GM21619 (cell line): Measurements from ENCODE around the gene CENPF.

ENCODE experiments used
- ATAC-seq: cut with Tn5 transposase; IDR thresholded peaks from one replicate; pipeline ENCODE4 v1.9.1; 2021; ENCODE audit not compliant: unreplicated experiment

CENPF gene

DNA sequence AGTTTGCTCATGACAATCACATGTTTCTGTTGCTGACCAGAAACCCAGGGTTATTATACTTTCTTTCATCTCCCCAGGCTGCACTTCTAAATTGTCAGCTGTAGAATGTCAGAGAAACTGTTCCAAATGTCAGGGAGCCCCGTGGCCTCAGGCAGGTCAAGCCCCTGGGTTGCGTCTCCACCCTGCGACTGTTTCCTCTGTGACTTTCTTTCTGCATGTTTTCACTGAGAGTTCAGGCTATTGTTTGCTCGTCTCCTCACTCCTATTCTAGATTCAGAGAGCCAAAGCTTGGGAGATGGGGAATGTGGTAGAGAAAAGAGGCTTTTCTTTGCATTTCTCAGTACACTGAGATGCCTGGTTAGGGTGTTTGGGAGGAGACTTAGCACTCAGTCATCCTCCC, 97.4 kb downstream of the CENPF start:
- ATAC-seq, result no peak

DNA sequence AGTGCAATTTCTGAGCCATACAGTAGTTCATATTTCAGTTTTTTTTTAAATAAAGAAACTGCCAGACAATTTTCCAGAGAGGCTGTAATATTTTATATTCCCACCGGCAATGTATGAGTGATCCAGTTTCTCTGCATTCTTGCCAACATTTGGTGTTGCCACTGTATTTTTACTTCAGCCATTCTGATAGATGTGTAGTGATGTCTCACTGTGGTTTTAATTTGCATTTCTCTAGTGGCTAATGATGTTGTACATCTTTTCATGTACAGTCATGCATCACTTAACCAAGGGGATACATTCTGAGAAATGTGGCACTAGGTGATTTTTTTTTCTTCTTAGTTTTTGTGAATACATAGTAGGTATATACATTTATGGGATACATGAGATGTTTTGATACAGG, 99.6 kb downstream of the CENPF start:
- no peak for ATAC-seq

DNA sequence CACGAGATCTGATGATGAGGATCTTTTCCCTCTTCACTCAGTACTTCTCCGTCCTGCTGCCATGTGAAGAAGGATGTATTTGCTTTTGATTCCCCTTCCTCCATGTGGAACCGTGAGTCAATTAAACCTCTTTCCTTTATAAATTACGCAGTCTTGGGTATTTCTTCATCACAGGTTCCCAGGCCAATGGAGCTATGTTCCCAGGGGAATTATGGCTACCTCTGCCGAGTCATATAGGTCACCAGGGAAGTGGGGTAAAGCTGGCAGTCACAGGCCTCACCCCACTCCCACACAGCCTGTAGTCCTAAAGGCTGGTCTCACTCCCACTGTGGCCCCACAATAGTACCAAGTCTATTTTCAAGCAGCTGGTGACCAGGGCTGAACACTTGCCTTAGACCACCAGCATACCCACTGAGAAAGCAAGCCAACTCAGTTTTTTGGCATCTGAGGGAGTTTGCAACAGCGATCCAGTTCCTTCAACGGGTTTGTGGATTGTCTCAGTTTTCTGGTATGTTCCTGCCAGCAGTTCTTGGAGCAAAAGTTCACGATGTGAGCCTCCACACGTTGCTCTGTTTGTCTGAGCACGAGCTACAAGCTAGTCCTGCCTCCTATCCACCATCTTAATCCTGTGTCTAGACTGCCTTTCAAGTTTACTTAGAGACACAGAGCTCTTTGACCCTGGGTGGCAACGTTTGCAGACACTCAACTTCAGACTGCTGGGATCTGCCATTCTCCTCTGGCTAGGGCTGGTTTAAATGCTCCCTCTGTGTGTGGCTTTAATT, 104.5 kb downstream of the CENPF start:
- ATAC-seq, result no peak

DNA sequence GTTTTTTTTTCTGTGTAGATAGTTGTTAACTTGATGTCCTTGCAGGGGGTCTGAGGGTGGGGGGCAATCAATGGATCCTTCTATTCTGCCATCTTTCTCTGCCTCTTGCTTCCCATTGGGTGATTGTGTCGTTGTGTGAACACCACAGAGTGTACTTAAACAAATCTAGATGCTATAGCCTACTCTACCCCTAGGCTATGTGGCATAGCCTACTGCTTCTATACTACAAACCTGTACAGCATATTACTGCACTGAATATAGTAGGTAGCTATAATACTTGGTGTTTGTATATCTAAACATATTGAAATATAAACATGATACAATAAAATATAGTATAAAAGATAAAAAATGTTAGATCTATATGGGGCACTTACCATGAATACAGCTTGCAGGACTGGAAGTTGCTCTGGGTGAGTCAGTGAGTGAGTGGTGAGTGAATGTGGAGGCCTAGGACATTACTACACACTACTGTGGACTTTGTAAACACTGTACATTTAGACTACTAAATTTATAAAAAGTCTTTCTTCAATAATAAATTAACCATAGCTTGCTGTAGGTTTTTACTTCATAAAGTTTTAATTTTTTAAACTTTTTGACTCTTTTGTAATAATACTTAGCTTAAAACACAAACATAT, 105.4 kb downstream of the CENPF start:
- ATAC-seq, result no peak

DNA sequence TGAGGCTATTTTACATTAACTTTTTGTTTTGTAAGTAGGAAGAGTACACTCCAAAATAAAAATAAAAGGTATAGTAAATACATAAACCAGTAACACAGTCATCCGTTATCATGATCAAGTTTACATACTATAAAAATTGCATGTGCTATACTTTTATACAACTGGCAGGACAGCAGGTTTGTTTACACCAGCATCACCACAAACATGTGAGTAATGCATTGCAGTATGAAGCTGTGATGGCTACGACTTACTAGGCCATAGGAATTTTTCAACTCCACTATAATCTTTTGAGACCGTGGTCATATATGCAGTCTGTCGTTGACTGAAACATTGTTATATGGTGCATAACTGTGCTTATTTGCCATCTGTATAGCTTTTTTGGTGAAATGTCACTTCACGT, 106.2 kb downstream of the CENPF start:
- no peak for ATAC-seq

DNA sequence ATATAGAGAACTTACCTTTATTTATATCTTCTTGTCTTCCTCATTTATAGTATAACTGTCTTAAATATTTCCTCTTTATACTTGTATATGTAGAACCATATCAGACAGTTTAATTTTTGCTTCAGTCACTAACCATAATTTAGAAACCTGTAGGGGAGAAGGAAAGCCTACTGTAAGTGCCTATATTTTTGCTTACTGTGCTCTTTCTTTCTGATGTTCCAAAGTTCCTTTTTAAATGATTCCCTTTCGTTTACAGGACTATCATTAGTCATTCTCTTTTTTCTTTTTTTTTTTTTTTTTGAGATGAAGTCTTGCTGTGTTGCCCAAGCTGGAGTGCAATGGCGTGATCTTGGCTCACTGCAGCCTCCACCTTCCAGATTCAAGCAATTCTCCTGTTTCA, 109.7 kb downstream of the CENPF start:
- ATAC-seq, result no peak
